HG03469 (cell line): ENCODE results near the gene MESP1.

Experiments
- ATAC-seq: cut with Tn5 transposase; IDR thresholded peaks from one replicate; pipeline ENCODE4 v1.9.1; 2021; ENCODE audit warnings: mild to moderate bottlenecking, moderate library complexity, moderate number of reproducible peaks; ENCODE audit not compliant: unreplicated experiment

MESP1 gene

DNA sequence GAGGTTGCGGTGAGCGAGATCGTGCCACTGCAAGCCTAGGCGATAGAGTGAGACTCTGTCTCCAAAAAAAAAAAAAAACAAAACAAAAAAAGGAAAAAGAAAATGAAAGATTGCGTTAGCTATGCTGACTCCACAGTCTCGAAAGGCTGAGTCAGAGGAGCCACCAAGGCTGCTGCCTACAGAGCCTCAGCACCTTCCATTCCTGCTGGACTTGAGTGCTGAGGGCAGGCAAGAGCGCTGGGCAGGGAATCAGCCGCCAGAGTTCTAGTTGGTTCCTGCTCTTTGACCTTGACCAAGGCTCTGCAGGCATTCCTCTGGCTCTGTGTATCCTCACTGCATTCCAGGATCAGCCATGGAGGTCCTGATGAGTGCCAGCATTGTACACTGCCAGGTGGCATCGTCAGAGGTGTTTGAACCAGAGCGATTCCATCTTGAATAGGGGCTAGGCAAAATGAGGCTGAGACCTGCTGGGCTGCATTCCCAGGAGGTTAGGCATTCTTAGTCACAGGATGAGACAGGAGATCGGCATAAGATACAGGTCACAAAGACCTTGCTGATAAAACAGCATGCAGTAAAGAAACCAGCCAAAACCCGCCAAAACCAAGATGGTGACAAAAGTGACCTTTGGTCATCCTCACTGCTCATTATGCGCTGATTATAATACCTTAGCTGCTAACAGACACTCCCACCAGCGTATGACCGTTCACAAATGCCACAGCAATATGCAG, 31.0 kb upstream of the MESP1 start:
- ATAC-seq: no peak

DNA sequence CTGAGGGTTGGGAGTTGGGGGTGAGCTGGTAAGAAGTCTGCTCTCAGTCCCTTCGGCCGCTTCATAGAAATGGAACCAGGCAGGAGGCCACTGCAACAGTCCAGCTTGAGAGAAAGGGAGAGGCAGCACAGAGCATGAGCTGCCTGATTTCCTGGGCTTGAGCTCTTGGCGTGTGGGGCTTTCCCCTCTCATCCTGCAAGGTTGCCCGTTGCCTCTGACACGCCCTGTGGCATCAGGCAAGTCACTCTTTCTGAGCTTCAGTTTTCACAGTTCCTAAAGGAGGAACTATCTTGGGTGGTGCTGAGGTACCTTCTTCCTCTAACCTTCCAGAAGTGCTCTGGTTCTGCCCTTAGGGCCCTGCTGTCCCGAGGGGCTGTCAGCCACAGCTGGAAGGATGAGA, 30.0 kb upstream of the MESP1 start:
- no peak for ATAC-seq

DNA sequence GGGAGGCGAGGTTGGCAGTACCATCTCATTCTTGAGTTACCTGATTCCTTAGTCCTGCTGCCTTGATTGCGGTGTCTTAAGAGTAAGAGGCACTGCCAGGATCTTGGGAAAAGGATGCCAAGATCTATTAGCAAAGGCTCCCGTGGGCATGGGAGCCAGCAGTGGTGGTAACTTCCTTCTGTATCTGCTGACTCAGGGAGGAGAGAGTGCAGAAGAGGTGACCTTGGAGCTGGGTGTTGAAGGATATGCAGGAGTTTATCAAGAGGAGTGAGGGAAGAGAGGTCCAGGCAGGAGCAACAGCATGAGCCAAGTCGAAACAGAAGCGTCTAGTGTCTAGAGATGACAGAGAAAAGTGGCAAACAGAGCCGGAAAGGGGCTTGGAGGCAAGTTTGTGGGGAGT, 29.6 kb upstream of the MESP1 start:
- no peak for ATAC-seq

DNA sequence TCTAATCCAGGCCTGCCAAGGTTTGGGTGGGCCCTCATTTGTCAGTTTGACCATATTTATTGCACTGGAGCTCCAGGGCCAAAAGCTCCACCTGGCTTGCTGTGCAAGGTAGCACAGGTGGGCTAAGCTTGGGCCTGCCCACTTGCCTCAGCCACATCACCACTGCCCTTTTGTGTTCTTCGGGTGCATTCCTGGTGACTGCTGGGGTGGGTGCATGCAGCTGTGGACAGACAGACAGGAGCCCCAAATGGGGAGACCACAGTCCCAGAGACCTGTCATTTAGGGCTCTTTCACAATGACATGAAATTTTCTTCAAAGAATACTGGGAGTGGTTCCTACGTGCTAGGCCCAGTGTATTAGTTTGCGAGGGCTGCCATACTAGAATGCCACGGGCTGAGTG, 27.8 kb upstream of the MESP1 start:
- no peak for ATAC-seq

DNA sequence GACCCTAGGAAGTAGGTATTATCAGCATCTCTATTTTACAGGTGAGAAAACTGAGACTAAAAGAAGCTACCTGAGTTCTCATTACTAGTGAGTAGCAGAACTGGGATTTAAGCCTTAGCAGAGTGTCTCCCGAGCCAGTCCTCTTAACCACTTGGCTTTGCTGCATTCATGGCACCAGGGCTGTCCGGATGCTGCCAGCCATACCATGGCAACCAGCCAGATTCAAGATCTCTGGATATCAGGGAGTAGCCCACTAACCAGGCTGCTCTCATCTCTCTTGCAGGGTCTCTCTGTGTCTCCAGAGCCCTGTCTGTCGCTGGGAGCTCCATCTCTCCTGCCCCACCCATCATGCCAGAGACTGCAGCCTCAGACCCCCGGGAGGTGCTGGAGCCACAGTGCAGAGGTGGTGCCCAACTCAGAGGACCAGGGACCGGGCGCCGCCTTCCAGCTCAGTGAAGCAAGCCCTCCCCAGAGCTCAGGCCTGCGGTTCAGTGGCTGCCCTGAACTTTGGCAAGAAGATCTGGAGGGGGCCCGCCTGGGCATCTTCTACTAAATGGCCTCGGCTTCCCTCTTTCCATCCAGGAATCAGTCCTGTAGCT, 26.8 kb upstream of the MESP1 start:
- ATAC-seq: no peak

DNA sequence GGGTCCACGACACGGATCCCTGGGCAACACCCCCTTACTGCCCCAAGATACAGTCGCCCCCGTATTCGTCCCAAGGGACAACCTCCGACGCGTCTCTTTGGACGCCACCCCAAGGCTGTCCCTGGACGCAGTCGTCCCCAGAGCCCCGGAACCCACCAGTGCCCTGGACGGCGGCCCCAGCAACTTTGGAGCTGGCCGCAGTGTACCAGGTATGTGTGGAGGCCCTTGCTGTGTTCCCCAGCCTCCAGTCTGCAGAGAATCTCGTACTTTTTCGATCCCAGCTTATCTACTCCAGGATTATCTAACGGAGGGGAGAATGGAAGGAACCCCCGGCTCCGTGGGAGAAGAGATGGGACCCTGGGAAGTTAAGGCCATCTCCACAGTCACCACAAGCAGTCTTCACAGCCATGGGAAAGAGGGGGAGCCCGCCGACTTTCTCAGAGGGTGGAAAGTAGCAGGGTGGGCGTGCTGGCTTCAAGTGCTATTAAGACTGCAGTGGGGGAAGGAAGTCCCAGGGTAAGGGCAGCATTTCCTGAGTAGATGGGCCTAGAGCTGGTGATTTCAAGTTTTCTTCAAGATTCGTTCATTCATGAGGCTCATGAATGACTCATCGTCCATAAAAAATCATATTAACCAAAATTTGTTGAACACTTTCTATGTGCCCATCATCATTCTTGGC, 26.2 kb upstream of the MESP1 start:
- no peak for ATAC-seq

DNA sequence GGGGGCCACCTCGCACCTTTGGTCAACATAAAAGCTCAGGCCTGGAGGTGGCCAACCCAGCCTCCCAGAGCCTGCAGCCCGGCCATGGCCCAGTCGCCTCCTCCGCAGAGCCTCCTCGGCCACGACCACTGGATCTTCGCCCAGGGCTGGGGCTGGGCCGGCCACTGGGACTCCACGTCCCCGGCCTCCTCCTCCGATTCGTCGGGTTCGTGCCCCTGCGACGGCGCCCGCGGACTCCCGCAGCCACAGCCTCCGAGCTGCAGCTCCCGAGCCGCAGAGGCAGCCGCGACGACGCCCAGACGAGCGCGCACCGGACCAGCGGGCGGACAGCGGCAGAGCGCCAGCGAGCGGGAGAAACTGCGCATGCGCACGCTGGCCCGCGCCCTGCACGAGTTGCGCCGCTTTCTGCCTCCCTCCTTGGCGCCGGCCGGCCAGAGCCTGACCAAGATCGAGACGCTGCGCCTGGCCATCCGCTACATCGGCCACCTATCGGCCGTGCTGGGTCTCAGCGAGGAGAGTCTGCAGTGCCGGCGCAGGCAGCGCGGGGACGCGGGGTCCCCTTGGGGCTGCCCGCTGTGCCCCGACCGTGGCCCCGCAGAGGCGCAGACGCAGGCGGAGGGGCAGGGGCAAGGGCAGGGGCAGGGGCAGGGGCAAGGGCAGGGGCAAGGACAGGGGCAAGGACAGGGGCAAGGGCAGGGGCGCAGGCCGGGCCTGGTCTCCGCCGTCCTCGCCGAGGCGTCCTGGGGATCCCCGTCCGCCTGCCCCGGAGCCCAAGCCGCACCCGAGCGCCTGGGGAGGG, 25.4 kb upstream of the MESP1 start, which contains the start of gene MESP2:
MESP2 (plus strand) TSS at position 59 of the 799 bp plus-strand sequence; CDS start at position 85, 26 bp downstream.
- no peak for ATAC-seq

DNA sequence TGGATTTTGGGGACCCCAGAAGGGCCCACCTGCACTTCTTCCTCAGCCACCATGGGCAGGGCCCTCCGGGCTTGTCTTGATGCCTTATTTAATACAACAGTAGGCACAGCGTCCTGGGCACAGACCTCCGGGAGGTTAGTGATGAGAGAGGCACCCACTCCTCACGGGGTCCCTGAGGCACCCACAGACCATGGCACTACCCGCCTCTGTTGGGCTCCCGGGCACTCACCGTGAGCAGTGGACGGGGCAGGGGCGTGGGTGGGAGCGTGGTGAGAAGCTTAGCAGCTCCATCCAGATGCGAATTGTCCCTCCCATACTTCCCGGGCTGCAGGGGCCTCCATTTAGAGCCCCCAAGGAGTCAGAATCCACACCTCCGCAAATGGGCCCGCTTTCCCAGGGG, 24.8 kb upstream of the MESP1 start:
- no peak for ATAC-seq

DNA sequence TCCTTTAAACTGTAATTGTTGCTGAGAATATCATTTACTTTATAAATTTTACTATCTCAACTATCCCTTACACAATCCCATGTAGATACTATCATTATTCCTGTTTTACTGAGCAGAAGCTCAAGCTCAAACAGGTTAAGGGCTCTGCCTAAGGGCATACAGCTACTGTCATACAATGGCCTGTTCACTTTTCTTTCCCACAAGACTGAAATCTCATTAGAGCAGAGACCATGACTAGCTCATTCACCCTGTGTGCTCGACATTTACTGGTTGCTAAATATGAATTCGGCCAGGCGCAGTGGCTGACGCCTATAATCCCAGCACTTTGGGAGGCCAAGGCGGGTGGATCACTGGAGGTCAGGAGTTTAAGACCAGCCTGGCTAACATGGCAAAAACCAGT, 23.4 kb upstream of the MESP1 start:
- no peak for ATAC-seq

DNA sequence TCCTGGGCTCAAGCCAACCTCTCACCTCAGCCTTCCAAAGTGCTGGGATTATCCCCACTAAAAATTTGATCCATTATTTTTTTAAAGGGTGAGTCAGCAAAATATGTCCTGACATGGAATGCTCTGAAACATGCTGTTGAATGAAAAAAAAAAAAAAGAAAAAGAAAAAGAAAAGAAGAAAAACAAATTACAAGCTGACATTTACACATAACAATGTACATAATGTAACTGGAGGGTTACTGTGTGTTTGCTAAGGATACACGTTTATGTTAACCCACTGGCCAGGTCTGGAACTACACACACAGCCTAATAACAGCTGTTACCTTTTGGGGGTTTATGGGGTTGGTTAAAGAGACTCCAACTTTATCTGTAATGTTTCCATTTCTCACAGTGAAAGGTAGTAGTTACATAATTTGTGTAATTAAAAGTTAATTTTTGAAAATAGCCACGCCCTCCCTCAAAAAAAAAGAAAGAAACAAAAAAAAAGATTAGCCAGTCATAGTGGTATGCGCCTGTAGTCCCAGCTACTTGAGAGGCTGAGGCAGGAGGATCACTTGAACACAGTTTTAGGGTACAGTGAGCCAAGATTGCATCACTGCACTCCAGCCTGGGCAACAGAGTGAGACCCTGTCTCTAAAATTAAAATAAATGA, 22.0 kb upstream of the MESP1 start:
- no peak for ATAC-seq

DNA sequence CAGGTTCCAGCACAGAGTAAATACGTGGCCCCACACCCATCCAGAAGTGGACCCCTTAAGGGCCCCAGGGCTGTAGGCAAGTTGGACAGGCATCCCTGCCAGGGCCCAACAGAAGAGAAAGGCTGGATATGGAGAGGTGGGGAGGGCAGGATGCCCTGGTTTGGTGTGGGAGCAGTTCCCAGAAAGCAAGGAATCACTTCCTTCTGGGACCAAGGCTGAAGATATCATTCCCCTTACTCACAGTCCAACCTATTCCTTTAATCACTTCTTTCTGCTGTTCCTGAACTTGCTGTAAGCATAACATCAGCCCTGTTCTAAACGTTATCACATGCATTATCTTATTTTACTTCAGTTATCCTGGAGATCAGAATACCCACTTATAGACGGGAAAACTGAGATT, 19.0 kb upstream of the MESP1 start:
- no peak for ATAC-seq

DNA sequence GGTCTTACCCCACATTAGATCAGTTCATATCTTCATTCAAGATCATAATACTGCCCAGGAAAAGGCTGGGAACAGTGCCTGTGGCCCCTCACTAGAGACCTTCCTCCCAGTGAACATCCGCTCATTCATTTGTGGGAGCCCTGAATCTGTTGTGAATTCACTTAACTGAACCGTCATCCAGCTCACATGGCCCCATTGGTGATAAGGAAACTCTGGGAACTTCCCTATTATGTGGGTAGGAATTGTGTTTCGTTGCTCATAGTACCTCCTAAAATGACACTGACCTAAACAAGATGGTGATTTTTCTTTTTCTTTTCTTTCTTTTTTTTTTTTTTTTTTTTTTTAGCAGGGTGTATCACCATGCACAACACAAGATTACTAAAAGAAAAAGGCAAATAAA, 18.3 kb upstream of the MESP1 start:
- ATAC-seq: no peak

DNA sequence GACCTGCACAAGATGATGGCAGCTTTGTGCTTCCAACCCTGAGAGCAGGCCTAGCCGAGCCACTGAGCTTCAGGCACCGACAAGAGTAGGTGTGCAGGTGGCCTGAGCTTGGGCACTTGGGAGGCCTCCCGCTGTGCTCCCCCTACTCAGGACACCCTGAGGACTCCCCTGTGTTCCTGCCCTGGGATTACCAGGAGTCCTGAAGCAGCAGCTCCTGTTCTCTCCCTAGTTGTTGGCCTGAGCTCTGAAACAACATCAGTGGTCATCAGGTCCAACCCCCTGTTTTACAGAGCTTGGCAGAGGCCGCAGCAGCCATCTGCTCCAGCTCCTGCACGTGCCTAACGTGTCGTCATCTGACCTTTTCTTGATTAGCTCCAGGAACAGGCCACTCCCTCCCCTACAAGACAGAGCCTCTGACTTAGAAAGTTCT, 17.0 kb upstream of the MESP1 start:
- ATAC-seq: no peak

DNA sequence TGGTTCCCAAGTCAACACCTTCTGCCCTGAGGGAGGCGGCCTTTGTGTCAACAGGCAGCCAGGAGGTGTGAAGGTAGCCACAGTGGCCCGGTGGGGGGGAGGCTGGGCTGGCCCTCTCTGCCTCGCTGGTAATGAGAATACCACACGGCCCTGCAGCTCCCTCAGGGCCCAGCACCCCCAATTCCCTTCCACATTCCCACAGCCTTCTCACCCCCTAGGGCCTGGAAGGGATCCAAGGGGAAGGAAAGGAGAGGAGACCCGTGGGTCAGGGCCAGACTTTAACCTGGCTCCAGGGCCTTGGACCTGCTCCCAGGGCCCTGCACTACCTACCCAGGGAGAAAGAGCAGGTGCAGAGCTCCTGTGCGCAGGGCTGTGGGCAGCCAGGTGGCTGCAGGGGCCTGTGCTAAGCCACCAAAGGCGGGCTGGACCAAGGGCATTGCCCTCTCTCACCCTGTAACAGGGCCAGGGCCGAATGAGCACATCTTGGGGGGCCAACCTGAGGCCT, 16.4 kb upstream of the MESP1 start:
- no peak for ATAC-seq

DNA sequence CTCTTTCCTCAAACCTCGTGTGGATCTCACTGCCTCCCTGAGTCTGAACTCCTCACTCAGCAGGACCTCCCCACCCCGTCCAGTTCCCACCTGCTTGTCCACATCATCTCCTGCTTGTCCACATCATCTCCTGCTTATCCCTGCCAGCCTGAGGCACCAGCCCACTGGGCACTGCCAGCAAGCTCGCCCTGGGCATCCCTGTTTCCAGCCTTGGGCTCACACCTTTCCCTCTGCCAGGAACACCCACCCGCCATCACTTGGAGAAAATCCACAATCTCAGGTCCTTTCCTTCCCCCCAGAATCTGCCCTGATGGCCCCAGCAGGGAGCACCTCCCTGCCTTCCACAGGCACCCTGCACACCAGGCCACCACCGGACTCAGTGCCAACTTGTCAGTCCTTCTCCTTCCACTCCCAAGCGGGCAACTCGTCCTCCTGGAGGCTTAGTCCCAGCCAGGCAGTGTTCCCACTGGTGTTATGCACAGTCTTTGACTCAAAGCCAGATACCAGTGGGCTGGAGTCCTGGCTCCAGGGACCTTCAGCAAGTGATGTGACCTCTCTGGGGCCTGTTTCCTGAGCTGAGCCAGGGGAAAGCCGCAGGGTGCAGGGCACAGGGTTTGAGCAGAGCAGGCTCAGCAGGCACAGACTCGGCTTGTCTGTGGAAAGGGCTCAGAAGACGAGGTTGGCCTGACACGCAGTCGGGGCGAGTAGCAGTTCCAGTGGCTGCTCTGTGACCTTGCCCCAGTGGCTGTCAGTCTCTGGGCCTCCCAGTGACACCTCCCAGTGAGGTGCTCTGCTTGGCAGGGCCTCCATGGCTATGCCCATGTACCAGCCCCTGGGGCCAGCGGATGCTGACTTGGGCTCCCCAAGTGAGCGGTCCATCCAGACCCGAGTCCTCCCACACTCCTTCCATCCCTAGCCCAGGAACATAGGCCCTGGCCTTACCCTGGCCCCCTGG, 15.6 kb upstream of the MESP1 start:
- ATAC-seq: no peak

DNA sequence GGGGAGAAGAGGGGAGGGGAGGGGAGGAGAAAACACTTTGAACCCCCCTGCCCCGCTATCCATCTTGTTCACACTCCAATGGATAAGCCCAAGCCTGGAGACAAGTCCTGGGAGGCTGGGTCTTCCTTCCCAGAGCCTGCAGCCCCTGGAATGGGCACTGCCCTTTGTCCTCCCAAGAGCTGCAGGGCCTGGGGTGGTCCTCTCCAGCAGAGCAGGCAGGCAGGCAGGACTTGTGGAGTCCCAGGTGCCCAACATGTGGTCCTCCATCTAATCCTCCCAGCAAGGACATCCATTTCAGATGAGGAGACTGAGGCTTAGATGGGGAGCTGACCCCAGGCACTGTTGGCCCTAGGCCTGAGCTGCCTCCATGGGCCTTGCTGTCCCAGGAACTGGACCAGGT, 14.6 kb upstream of the MESP1 start:
- ATAC-seq: no peak

DNA sequence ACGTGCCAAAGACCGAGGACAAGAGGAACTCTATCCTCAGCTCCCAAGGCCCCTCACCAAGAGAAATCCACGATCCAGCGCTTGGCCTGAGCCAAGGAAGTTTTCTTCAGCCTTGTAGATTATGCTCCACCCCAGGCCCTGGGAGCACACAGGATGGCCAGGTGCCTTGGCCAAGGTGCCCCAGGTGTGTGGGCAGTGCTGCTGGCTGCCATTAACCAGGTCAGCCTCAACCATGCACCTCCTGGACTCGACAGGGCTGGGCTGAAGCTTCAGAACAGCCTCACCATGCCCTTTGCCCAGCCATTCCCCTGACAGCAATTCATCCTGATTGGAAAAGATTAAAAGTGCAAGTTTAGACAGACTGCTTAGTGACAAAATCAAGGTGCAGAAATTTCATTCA, 10.9 kb upstream of the MESP1 start:
- no peak for ATAC-seq

DNA sequence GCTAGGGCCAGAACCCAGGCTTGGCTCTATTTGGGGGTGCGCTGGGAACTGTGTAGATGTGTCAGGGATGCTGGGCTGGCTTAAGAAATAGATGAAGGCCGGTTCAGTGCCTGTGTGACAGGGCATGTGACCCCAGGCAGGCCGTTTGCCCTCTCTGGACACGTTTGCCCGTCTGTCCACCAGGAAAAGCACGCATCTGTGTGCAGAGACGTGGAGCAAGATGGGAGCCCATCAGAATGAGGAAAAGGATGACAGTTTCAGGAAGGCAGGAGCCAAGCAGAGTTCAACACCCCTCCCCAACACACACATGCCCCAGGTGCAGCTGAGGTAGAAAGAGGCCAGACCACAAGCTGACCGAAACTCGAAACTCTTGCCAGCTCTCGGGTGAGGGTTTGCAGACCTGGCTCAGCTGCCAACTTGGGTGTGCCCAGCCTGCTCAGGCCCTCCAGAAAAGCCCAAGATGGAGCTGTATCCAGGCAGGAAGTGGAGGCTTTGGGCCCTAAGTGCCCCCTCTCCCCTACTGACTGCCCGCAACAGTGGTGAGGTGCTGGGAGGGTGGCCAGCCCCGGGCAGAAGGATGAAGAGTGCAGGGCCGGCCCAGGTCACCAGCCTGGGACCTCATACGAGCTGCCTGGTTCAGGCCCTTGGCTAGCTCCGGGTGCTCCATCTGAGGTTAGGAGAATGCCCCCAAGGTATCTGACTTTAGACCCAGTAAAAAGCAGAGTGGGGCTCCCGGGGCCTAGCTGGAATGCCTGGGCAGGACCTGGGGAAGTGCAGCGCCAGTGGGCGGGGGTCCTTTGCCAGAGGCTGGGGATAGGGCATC, 10.2 kb upstream of the MESP1 start:
- ATAC-seq: peak; percentile 44
